ENCODE measurements around the gene SYNJ2.

SYNJ2 gene

DNA sequence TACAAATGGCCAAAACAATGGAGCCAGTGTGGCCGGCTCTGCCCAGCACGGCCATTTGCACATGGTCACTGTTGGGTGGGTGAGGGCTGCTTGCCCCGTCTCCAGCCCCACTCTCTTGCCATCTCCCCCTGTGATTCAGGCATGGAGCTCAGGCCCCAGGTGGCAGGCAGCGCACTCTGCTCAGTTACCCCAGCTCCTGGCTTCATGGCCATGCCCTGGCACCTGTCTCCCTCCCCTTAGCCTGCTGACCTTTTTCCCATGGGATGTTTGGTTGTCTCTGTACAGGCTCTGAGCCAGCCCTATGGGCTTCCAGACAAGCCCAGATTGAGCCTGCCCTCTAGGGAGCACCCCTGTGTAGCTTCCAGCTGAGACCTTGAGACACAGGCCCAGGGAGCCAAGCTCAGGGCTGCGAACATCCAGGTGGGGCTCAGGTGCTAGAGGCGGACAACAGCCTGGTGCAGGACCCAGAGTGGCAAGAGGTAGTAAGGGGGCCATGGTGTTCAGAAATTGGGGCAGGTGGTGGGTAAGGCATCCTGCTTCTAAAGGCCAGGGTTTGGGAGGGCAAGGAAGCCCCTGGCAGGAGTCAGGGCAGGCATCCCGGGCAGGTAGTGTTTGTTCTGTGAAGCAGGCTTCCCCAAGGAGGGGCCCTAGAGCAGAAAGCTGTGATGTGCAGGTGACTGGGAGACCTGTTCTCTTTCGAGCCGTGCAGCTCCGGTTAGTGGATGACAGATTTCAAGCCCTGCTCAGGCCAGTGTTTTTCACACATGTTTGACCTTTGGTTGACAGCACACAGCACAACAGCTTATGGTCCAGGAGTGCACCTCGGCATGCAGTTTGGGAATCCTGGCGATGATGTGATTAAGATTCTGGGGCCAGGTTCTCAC, 17.7 kb downstream of the SYNJ2 start:
- no peak for DNase-seq

DNA sequence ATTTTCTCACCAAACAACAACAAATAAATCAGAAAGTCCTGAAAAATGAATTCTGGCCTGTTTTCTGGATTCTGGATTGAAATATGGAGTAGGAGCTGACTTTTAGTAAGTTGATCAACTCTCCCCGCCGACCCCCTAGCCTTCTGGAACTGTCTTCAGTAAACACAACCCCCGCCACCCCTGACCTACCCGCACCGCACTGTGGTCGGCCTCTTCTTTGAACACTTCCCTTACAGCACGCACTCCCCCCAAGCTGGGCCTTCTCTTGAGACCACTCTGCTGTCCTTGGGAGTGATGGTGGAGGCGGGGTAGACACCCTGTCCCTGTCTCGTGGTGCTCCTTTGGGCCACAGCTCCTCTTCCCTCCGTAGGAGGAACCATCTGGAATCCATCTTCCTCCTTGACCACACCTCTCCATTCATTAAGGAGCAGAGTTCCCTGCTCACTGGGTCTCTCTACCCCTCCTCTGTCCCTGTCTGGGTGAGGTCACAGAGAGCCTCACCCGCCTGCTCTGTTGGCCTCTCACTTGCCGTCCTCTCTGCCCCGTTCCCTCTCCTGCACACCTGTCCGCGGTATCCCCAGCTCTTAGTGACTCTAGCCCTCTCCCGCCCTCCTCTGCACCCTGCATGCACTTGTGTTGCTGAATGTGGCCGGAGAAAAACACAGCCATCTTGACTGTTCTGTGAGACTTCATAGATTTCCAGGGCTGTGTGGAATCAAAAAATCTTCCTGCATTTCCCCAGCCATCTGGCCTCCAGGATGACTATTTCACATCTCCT, 19.1 kb downstream of the SYNJ2 start:
- DNase-seq, result no peak

DNA sequence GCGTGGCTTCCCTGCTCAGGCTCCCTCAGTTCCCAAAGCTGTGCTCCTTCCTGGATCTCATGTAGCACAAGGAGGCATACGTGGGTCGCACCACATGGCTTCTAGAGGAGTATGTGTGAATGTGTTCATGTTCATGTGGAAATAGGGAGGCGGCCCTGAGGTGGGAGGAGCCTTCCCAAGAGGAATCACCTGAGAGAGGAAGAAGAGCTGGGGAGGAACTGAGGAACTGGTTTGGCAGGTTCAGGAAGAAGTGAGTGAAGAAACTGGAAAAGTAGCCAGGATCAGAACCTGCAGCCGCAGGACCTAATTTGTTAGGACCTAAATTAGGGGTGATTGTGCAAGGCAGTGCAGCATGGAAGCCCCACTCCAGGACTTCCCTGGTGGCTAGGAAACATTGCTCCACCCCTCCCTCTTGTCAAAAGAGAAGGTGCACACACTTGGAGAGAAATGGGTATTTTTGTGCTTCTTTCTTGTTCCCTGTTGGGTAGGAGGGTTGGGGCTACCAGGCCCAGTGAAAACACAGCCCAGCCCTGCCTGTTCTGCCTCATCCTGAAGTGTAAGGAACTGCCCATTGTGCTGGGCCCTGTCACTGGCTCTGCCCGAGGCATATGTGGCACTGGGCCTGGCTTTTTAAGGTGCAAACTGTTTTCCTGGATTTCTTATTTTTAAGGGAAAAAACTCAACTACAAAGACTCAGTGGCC, 20.7 kb downstream of the SYNJ2 start:
- no peak for DNase-seq

DNA sequence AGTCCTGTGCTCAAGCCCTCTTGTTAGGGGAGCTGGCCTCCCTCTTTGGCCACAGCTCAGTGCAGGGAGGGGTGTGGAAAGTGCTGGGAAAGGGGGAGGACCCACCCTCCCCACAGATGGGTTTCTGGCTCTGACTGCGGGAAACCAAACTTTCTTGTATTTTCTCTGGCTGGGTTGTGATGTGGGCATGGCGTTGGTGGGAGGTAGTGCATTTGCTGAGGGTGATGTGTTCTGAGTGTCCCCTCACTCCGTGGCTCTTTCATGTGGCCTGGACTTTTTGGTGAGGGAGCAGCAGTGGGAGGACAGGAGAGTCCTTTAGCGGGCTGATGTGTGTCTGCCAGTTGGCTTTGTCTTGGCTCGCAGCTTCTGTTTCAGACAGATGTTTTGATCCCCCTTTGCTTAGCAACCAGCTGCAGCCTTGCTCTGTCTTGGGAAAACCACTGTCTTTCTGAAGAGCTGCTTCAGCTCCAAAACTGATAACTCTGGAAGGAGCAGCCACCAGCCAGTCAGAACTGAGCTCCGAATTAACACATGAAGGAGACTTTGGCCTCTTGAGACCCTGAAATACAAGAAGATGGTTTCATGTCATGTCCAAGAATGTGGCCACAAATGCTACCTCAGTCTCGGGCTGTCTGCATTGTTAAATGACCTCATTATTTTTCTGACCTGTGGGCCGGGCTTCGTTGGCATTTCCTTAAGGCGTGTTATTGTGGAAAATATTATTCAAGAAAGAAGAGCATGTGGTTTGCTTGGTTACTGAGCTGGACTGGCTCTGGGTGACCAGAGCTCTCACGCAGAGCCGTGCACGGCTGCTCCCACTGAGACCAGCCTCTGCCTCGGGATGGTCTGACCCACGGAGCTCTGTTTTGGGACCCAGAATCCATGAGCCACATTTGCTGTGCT, 21.5 kb downstream of the SYNJ2 start:
- no peak for DNase-seq

DNA sequence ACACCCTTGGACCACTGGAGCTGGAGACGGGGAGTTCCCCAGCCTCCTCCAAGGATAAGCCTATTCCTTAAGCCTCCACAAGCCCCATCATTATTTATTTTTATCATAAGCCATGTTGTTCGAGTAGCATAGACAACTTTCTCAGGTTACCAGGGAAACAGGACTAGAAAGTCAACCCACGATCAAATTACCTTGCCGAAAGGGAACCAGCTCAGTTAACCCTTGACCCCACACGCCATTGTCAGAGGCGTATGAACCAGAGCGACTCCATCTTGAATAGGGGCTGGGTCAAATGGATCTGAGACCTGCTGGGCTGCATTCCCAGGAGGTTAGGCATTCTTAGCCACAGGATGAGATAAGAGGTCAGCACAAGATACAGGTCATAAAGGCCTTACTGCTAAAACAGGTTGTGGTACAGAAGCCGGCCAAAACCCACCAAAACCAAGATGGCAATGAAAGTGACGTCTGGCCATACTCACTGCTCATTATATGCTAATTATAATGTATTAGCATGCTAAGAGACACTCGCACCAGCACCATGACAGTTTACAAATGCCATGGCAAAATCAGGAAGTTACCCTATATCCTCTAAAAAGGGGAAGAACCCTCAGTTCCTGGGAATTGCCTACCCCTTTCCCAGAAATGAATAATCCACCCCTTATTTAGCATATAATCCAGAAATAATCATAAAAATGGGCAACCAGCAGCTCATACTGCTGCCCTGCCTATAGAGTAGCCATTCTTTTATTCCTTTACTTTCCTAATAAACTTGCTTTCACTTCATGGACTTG, 22.4 kb downstream of the SYNJ2 start:
- no peak for DNase-seq

DNA sequence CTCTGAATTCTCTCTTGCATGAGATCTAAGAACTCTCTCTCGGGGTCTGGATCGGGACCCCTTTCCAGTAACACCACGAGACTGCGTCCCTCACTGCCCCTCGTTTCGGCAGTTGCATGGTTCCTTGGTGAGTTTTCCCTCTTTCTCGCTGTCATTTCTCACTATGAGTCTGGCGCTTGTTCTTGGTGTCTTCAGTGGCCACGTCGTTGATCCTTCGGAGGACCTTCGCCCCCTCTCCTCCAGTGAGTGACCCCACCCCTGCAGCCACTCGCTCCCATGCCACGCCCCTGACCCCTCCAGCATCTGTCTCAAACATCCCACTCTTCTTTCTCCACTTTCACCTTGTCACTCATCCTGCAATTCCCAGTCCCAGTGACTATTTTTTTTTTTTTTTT, 23.0 kb downstream of the SYNJ2 start:
- no peak for DNase-seq

DNA sequence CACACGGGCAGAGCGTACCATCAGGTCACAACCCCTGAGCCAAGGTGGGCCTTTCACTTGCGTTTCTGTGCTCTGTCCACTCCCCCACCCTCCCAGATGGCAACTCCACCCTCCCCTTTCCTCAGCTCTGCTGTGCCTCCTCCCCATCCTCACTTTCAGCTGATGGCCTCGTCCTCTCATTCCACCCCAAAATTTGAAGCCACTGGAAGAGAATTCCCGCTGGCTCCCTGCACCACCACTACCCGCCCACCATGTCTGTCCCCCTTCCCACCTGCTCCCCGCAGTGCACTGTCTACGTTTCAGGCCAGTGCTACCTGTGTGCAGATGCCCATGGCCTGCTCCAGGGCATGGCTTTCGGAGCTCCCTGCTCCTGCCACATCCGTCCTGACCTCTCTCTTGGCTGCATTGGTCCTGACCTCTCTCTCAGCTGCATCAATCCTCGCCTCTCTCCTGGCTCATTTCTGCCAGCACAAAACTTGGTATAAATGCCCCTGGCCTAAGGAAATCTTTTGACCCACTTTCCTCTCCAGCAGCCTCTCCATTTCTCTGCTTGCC, 24.0 kb downstream of the SYNJ2 start:
- no peak for DNase-seq

DNA sequence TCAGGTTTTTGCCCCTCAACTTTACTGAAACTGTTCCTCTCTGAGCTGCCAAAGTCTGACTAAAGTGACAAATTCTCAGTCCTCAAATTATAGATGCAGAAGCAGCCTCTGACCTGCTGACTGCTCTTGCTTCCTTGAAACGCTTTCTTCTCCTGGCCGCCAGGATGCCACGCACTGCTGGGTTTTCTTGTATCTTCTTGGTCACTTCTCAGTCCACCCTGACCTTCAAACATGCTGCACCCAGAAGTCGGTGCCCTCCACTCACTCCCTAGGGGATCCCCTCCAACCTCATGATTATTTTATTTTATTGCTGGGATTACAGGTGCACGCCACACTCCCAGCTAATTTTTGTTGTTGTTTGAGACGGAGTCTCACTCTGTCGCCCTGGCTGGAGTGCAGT, 24.7 kb downstream of the SYNJ2 start:
- DNase-seq, result no peak

DNA sequence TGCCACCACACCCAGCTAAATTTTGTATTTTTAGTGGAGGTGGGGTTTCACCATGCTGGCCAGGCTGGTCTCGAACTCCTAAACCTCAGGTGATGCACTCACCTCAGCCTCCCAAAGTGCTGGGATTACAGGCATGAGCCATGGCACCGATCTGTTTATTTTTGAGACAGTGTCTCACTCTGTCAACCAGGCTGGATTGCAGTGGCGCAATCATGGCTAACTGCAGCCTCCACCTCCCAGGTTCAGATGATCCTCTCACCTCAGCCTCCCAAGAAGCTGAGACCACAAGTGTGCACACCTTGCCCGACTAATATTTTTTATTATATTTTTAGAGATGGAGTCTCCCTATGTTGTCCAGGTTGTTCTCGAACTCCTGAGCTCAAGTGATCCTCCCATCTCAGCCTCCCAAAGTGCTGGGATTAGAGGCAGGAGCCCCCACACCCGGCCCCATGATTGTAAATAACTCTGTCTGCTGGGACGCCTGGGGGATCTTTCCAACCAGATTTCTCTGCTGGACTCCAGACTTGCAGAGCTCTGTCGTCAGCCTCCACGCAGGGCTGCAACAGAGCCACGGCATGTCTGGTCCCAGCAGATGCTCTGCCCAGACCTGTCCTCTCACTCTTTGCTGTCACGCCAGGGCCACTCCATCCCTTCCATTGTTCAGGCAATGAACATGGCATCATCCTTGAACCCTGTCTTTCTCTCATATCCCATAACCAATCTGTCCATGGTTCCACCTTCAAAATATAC, 25.3 kb downstream of the SYNJ2 start:
- DNase-seq, result no peak

DNA sequence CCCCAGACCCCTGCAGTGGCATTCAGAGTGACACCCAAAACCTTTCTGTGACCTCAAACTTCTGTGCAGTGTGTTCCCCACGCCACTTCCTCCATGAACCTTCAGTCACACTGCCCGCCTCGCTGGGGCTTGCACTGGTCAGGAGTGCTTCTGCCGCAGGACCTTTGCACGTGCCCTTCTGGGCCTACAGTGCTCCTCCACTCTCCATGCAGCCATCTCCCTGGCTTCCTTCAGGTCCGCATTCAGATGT, 27.1 kb downstream of the SYNJ2 start:
- DNase-seq, result no peak

DNA sequence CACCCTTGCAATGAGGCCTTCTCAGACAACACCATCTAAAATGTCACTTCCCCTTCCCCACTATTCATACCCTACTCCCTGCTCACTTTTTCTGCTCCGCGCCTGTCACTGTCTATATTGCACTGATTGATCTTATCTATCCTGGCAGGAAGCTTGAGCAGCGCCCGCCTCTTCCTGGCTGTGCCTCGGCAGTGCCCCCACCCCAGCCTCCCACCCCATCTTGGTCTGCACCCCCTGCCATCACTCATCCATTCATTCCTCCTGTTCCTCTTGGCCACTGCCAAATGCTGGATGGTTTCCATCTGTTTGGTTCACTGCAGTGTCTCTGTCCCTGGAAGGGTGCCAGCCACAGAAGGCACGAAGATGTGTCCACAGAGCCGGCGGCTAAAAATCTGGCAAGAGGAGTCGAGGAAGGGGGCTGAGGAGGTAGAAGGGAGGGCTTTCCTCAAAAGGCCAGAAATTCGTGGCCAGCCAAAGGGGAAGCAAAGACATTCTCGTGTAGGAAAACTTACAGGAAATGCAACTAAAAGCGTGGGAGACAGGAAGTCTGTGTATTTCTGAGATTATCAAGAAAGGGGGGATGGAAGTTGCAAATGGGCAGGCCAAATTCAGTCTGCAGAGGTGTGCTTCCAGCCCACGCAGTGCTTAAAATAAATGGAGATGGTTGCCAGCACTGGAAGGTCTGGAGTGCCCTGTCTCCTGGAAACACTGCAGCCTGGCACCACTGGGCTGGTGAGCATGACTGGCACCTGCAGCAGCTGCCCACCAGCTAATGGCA, 27.6 kb downstream of the SYNJ2 start:
- DNase-seq, result no peak

DNA sequence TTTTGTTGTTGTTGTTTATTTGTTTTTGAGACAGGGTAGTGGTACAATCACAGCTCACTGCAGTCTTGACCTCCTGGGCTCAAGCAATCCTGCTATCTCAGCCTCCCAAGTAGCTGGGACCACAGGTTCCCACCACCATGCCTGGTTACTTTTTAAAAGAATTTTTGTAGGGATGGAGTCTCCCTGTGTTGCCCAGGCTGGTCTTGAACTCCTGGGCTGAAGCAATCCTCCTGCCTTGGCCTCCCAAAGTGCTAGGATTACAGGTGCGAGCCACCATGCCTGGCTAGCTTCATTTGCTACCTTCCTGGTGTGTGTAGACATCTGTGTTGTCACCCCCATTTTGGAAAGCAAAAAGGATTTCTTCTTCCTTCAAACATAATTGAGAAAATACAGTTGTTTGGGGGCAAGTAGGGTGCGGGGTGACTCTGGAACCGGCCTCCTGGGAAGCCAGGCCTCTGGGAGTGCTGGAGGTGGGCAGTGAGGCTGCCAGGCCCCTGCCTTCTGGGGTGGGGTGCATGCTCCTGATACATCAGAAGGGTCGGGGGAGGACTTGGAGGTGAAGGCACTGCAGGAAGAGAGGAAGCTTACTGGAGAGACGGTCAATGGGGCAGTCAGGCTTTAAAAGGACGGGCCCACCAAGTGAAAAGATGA, 28.4 kb downstream of the SYNJ2 start:
- no peak for DNase-seq

DNA sequence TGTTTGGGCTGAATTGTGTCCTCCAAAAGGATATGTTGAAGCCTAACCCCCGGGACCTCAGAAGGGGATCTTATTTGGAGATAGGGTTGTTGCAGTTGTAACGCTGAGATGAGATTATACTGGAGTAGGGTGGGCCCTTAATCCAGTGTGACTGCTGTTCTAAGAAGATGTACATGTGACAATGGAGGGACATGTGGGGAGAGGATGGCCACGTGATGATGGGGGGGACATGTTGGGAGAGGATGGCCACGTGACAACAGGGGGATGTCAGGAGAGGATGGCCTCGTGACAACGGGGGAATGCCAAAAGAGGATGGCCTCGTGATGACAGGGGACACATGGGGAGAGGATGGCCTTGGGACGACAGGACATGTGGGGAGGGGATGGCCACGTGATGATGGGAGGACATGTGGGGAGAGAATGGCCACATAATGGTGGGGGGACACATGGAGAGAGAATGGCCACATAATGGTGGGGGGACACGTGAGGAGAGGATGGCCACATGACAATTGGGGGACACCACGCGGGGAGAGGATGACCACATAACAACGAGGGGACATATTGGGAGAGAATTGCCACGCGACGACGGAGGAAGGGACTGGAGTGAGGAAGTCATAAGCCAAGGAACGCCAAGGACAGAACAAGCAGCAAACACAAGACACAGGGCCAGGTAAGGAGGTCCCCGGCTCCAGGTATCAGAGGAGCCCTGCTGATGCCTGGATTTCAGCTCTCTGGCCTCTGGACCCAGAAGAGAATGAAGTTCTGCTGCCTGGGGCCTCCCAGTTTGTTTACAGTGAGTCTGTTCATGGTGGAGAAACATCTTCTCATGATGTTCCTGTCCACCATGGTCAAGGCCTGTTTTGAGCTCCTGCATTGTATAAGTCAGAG, 29.2 kb downstream of the SYNJ2 start:
- no peak for DNase-seq

DNA sequence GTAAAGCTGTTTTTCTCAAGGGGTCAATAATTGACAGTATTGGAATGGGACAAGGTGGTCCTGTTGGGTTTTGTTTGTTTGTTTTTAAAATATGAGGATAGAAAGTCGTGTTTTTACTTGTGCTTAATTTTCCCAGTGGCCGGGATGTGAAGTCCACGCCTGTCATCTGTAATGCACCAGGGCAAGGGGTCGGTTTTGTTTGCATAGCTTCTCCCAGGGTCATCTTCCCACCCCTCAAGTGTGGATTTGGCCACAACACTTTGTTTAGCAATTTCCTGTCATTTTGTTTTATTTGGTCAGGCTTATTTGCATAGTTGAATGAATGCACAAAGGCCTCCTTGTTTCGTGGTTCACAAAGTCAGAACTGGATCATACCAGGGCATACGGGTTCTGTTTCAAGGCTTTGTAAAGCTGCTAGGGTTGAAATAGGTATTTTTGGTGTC, 29.8 kb downstream of the SYNJ2 start:
- DNase-seq, result no peak

DNA sequence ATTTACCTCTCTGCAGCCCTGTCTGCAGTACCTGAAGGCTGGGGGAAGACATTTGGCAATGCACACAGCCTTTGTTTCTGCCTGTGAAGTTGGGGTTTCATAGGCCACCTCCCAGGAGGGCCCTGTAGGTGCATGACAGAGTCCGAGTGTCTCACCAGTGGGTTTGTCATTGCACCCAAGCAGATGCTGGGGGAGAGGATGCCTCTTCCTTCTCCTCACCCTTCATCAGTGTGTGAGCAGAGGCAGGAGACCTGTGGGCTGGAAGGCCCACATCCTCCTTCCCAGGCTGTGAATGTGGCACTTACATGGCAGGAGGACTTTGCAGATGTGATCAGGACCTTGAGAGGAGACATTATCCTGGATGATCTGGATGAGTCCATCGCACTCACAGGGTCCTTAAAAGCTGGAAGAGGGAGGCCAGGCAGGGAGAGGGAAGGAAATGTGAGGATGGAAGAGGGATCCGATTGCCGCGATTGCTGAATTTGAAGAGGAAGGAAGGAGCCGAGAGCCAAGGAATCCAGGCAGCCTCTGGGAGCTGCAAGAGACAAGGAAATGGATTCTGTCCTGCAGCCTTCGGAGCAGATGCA, 30.4 kb downstream of the SYNJ2 start:
- DNase-seq, result no peak

DNA sequence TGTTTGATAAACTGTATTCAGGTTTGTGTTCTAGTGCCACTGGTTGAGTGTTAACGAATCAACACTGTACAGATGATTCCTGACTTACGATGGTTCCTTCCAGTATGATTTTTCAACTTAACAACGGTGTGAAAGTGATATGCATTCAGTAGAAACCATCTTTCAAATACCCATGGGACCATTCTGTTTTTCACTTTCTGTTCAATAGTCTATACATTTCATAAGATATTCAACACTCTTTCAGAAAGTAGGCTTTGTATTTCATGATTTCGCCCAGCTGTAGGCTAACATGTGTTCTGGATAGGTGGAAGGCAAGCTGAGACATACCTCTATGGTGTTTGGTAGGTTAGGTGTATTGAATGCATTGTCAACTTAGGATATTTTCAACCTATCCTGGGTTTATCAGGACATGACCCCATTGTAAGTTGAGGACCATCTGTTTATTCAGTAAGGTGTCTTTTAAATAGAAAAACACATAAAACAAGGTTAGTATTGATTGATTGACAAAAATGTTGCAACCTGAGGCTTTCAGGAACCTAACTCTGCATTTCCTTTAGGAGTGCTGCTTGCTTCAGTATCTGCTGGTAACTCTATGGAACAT, 32.3 kb downstream of the SYNJ2 start:
- no peak for DNase-seq

DNA sequence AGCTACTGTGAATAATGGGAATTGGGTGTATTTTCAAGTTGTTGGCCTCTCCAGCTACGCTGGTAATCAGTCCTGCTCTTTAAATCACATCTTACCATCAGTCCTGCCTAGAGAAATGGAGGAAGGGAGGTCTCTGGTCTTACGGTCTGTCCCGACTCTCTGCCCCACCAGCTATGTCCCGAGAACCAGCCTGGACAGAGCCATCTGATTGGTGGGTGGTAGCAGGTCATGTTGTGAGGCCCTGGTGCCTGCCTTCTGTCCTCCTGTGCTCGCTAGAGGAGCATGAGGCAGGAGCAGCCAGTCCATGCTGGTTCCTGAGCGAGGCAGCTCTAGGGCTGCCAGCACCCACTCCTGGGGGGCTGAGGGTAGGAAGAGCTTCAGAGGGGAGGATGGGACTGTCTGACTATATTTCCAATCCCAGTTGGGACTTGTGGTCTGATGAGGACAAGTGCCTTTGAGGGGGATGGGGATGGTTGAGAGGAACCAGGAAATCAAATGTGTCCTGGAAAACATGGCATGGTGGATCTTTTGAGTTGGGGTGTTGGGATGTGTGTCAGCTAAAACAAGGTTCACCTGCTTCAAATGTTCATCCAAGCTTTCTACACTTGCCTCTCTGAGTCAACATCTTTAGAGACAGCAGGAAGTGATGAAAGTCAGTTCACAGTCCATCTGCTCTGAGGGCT, 33.0 kb downstream of the SYNJ2 start:
- no peak for DNase-seq
